HG02885 (cell line): ENCODE results near the gene SUMF1.
"Not testable (repeated sequence)": the region's sequence is repeated elsewhere in the genome, so short reads cannot be mapped to it uniquely, and the experiment has no call there.

ENCODE experiments used
- ATAC-seq: cut with Tn5 transposase; IDR thresholded peaks from one replicate; pipeline ENCODE4 v1.9.1; 2021; ENCODE audit warnings: mild to moderate bottlenecking; ENCODE audit not compliant: unreplicated experiment, poor library complexity

Gene SUMF1

GRCh38 chr3:4464576-4464975 is 2.5 kb downstream of the SUMF1 start:
- no peak for ATAC-seq

GRCh38 chr3:4462369-4463040 is 4.6 kb downstream of the SUMF1 start:
- no peak for ATAC-seq

- no peak for ATAC-seq
Measured at GRCh38 chr3:4461468-4462090, 5.5 kb downstream of the SUMF1 start.

- no peak for ATAC-seq
Measured at GRCh38 chr3:4460334-4460733, 6.7 kb downstream of the SUMF1 start.

- no peak for ATAC-seq
Measured at GRCh38 chr3:4458961-4459360, 8.1 kb downstream of the SUMF1 start.

GRCh38 chr3:4456780-4457179 is 10.3 kb downstream of the SUMF1 start:
- not testable (repeated sequence) for ATAC-seq

- ATAC-seq: no peak
Measured at GRCh38 chr3:4454142-4454541, 12.9 kb downstream of the SUMF1 start.

- no peak for ATAC-seq
Measured at GRCh38 chr3:4449043-4449805, 17.8 kb downstream of the SUMF1 start.

- ATAC-seq: no peak
Measured at GRCh38 chr3:4448187-4448586, 18.9 kb downstream of the SUMF1 start.

- no peak for ATAC-seq
Measured at GRCh38 chr3:4447295-4447999, 19.6 kb downstream of the SUMF1 start.

GRCh38 chr3:4440951-4441350 is 26.1 kb downstream of the SUMF1 start:
- ATAC-seq: no peak

GRCh38 chr3:4438296-4438695 is 28.8 kb downstream of the SUMF1 start:
- no peak for ATAC-seq

GRCh38 chr3:4432259-4432658 is 34.8 kb downstream of the SUMF1 start:
- no peak for ATAC-seq

GRCh38 chr3:4429648-4430350 is 37.3 kb downstream of the SUMF1 start:
- ATAC-seq: no peak

- peak; percentile 61 for ATAC-seq
Measured at GRCh38 chr3:4426782-4427344, 40.2 kb downstream of the SUMF1 start.

GRCh38 chr3:4426261-4426781 is 40.7 kb downstream of the SUMF1 start:
- ATAC-seq: peak; percentile 28

GRCh38 chr3:4425707-4426106 is 41.4 kb downstream of the SUMF1 start:
- no peak for ATAC-seq

- no peak for ATAC-seq
Measured at GRCh38 chr3:4425055-4425454, 42.0 kb downstream of the SUMF1 start.

GRCh38 chr3:4421121-4421520 is 45.9 kb downstream of the SUMF1 start:
- ATAC-seq: peak; percentile 85

- no peak for ATAC-seq
Measured at GRCh38 chr3:4419920-4420319, 47.1 kb downstream of the SUMF1 start.
